GM12878 (cell line): Measurements from ENCODE around the gene CARF. TPM values are rescaled to one million over a fixed set of nuclear protein-coding genes. Genes with fewer than 3 reads are reported as not detected.

Experiments
- CEBPZ ChIP-seq: fragments of 150-350 bp; IDR thresholded peaks from 2 replicates; pipeline ENCODE4 v1.6.1; 2016; ENCODE audit warnings: low read depth, low read length
- ELK1 ChIP-seq: IDR thresholded peaks from 2 replicates; pipeline ENCODE4 v1.6.1; 2012; ENCODE audit warnings: low read depth, low read length, improper control_type of control experiment
- HDAC6 ChIP-seq: fragments of 200-600 bp; sonication (generic); IDR thresholded peaks from one replicate; pipeline ENCODE4 v1.8.0; 2017; ENCODE audit warnings: antibody characterized with exemption; ENCODE audit not compliant: unreplicated experiment
- IRF5 ChIP-seq: fragments of 450-650 bp; IDR thresholded peaks from 2 replicates; pipeline ENCODE4 v1.6.1; 2017; ENCODE audit warnings: borderline replicate concordance
- MYC ChIP-seq: IDR thresholded peaks from 2 replicates; pipeline ENCODE4 v1.6.1; 2011; ENCODE audit warnings: mild to moderate bottlenecking, low read length, moderate library complexity, inconsistent platforms; ENCODE audit not compliant: insufficient read depth, insufficient replicate concordance, insufficient read length, severe bottlenecking
- NFYA ChIP-seq: IDR thresholded peaks from 2 replicates; pipeline ENCODE4 v1.6.1; 2011; ENCODE audit warnings: low read depth, mild to moderate bottlenecking, low read length, improper control_type of control experiment, borderline replicate concordance
- NFYB ChIP-seq: IDR thresholded peaks from 2 replicates; pipeline ENCODE4 v1.6.1; 2011; ENCODE audit warnings: low read depth, mild to moderate bottlenecking, low read length, improper control_type of control experiment, moderate library complexity; ENCODE audit not compliant: insufficient read depth
- POLR2A ChIP-seq: IDR thresholded peaks from 2 replicates; pipeline ENCODE4 v1.6.1; 2011; ENCODE audit warnings: low read depth, mild to moderate bottlenecking, low read length
- RBBP5 ChIP-seq: fragments of 200-600 bp; sonication (generic); conservative IDR thresholded peaks from 2 replicates; pipeline ENCODE4 v1.6.1; 2016
- SMAD1 ChIP-seq: fragments of 450-650 bp; IDR thresholded peaks from 2 replicates; pipeline ENCODE4 v1.6.1; 2018; ENCODE audit warnings: mild to moderate bottlenecking, low read depth; ENCODE audit not compliant: partially characterized antibody
- YBX1 ChIP-seq: fragments of 450-650 bp; IDR thresholded peaks from 2 replicates; pipeline ENCODE4 v1.6.1; 2016; ENCODE audit warnings: antibody characterized with exemption
- ZBTB40 ChIP-seq: fragments of 450-650 bp; IDR thresholded peaks from 2 replicates; pipeline ENCODE4 v1.6.1; 2016; ENCODE audit warnings: mild to moderate bottlenecking, moderate library complexity, borderline replicate concordance
- ZNF687 ChIP-seq: fragments of 450-650 bp; IDR thresholded peaks from 2 replicates; pipeline ENCODE4 v1.6.1; 2017; ENCODE audit warnings: mild to moderate bottlenecking, moderate library complexity
- polyA plus RNA-seq, 11 experiments: library from polyadenylated mRNA; depleted of rRNA in 4 of 11; unstranded in 6 of 11; stranded (reverse) in 5 of 11; fragments of >200 nt; fragmentation: Nextera tagmentation in 4 of 11; fragmentation: Illumina TruSeq in 1 of 11; extraction: Ambion mirVana in 4 of 11; extraction: Trizol in 1 of 11; gene quantifications; 1 replicate in 1 of 11; 2 replicates in 10 of 11; pipeline versions ENCODE4 v1.2.1 to v1.2.3, GENCODE V29; 2011 to 2016; ENCODE audit warnings: inconsistent platforms in 2 of 11, missing spikeins in 2 of 11, low read depth in 1 of 11
- total RNA-seq, 4 experiments: library from RNA; depleted of rRNA in 3 of 4; stranded (reverse); fragments of >200 nt in 3 of 4; fragmentation: Illumina TruSeq in 1 of 4; extraction: Trizol in 1 of 4; gene quantifications; 2 replicates each; pipeline versions ENCODE4 v1.2.1 to v1.2.3, GENCODE V29; 2013 to 2021

The CARF gene
- total and polyA plus RNA-seq, 10 of the 15 experiments (the other 5 are each of a cell fraction or from before 2014, with no cell fraction given): 1.8 to 11.5 (median 6.9) TPM

- TF ChIP-seq CEBPZ (no peak), MYC (no peak), ZBTB40 (peak; percentile 35; the same call in 1 of the 2 replicates), YBX1 (no peak), ZNF687 (peak; percentile 71), IRF5 (no peak), SMAD1 (no peak), ELK1 (0 out of 2 replicates have a peak, but pooled peaks have one; percentile 16), POLR2A (peak; percentile 82), RBBP5 (no peak), NFYA (no peak), NFYB (peak; percentile 52; the same call in 1 of the 2 replicates), HDAC6 (no peak)
Measured at GRCh38 chr2:203014456-203015199, 102.6 kb downstream of the CARF start, which contains the start of gene NBEAL1 (continued).
